Measurements from ENCODE around the gene ADGRL4.

ADGRL4 gene

DNA sequence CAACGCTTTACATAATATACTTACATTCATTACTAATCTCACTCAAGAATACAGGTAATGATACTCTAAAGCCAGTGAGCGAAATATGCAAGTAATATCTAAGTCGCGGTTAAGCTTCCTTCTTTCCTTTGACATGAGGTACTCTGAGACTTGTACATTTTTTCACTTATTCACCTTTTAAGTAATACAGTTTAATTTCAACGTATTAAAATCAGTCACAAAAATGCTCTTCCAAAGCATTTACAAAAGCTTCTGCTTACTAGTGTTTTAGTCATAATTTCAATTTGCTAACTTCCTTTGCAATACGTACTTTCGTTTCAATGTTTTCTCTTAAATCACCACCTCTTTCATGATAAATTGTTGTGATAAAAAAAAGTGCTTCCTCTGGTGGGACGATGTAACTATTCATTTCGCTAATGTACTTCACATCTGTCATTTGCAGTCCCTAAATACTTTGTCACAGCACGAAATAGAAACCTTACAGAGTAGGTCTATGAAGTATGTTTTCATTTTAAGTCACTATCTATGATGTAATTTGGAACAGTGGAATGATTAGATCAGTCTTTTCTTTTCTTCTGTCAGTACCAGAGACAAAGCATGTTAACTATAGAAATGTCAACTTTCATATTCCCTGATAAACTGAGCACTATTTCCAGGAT lies 34.0 kb upstream of the ADGRL4 start:
- H3K36me3 ChIP-seq (ENCODE audit: control insufficient read depth in 1 of 2, insufficient read depth in 2 of 2, low read depth in 1 of 2, low read length in 2 of 2): peaks cover 0 to 2% of the 10 kb centered on the region in 2 experiments
- H2AFZ ChIP-seq (ENCODE audit: low read depth, low read length): no peak overlapping the region
- no peak overlapping the region for H2BK15ac ChIP-seq (ENCODE audit: low read depth, poor library complexity, severe bottlenecking)
- no peak overlapping the region for H4K91ac ChIP-seq (ENCODE audit: low read length)
- no peak overlapping the region for H3K4ac ChIP-seq (ENCODE audit: low read depth in 1 of 2, low read length in 2 of 2)
- no peak overlapping the region for H3K4me2 ChIP-seq (ENCODE audit: low read length, poor library complexity, severe bottlenecking)
- no peak overlapping the region for H2BK120ac ChIP-seq (ENCODE audit: low read depth, low read length)
- no peak overlapping the region for H3K14ac ChIP-seq (ENCODE audit: low read length in 2 of 2)
- H3K4me1 ChIP-seq (ENCODE audit: control insufficient read depth, insufficient read depth, low read depth, low read length): no peaks in the 10 kb centered on the region
- no peak overlapping the region for H3K23ac ChIP-seq (ENCODE audit: low read length in 2 of 2)
- H3K79me1 ChIP-seq (replicated peaks; ENCODE audit: low read length, poor library complexity, severe bottlenecking): no peaks in the 10 kb centered on the region
- H4K8ac ChIP-seq (ENCODE audit: low read length): no peak overlapping the region
- H2AK5ac ChIP-seq (ENCODE audit: low read length, severe bottlenecking): no peak overlapping the region
- peak overlapping the region in 1 of 2 experiments; percentile 79 for H3K4me3 ChIP-seq (ENCODE audit: insufficient read depth in 1 of 2, low read depth in 1 of 2, low read length in 2 of 2)
- H2BK12ac ChIP-seq (ENCODE audit: low read length in 2 of 2): no peak overlapping the region
- H3K27me3 ChIP-seq (ENCODE audit: control insufficient read depth in 1 of 2, insufficient read depth in 1 of 2, low read length in 2 of 2): no peaks in the 10 kb centered on the region
- no peak overlapping the region for H3K18ac ChIP-seq (ENCODE audit: low read depth in 1 of 2, low read length in 2 of 2)
- DNase-seq: no peak
- peaks cover 7% of the 10 kb centered on the region for H3K9me3 ChIP-seq (ENCODE audit: control insufficient read depth, low read length)
- no peak overlapping the region for H3K27ac ChIP-seq (ENCODE audit: low read length, poor library complexity, severe bottlenecking)
- H2BK5ac ChIP-seq (ENCODE audit: low read depth, low read length, poor library complexity, severe bottlenecking): no peak overlapping the region
- peak overlapping the region; percentile 90 for H3K9ac ChIP-seq (ENCODE audit: low read length)
- 96% methylated on average over 5 of the region's 10 CpGs for WGBS

DNA sequence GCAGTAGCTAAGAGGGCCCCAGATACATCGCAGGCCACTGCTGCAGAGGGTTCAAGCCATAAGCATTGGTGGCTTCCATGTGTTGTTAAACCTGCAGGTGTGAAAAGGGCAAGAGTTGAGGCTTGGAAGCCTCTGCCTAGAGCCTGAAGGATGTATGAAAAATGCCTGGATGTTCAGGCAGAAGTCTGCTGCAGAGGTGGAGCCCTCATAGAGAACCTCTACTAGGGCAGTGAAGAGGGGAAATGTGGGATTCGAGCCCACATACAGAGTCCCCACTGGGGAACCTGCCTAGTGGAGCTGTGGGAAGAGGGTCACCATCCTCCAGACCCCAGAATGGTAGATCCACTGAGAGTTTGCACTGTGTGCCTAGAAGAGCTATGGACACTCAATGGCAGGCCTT lies 30.6 kb upstream of the ADGRL4 start:
- no peak overlapping the region for H3K4me3 ChIP-seq (ENCODE audit: insufficient read depth in 1 of 2, low read depth in 1 of 2, low read length in 2 of 2)
- H2BK15ac ChIP-seq (ENCODE audit: low read depth, poor library complexity, severe bottlenecking): no peak overlapping the region
- H3K36me3 ChIP-seq (ENCODE audit: control insufficient read depth in 1 of 2, insufficient read depth in 2 of 2, low read depth in 1 of 2, low read length in 2 of 2): no peaks in the 10 kb centered on the region
- no peak overlapping the region for H2BK120ac ChIP-seq (ENCODE audit: low read depth, low read length)
- H2AFZ ChIP-seq (ENCODE audit: low read depth, low read length): no peak overlapping the region
- 86% methylated on average over 2 of the region's 2 CpGs for WGBS
- no peak overlapping the region for H2AK5ac ChIP-seq (ENCODE audit: low read length, severe bottlenecking)
- no peak overlapping the region for H3K18ac ChIP-seq (ENCODE audit: low read depth in 1 of 2, low read length in 2 of 2)
- no peak overlapping the region for H2BK5ac ChIP-seq (ENCODE audit: low read depth, low read length, poor library complexity, severe bottlenecking)
- no peak overlapping the region for H3K27ac ChIP-seq (ENCODE audit: low read length, poor library complexity, severe bottlenecking)
- no peak overlapping the region for H2BK12ac ChIP-seq (ENCODE audit: low read length in 2 of 2)
- no peak overlapping the region for H3K4ac ChIP-seq (ENCODE audit: low read depth in 1 of 2, low read length in 2 of 2)
- H3K4me2 ChIP-seq (ENCODE audit: low read length, poor library complexity, severe bottlenecking): no peak overlapping the region
- H3K4me1 ChIP-seq (ENCODE audit: control insufficient read depth, insufficient read depth, low read depth, low read length): no peaks in the 10 kb centered on the region
- H3K14ac ChIP-seq (ENCODE audit: low read length in 2 of 2): no peak overlapping the region
- peaks cover 7% of the 10 kb centered on the region for H3K9me3 ChIP-seq (ENCODE audit: control insufficient read depth, low read length)
- H4K91ac ChIP-seq (ENCODE audit: low read length): no peak overlapping the region
- H3K27me3 ChIP-seq (ENCODE audit: control insufficient read depth in 1 of 2, insufficient read depth in 1 of 2, low read length in 2 of 2): no peaks in the 10 kb centered on the region
- H3K79me1 ChIP-seq (replicated peaks; ENCODE audit: low read length, poor library complexity, severe bottlenecking): no peaks in the 10 kb centered on the region
- no peak overlapping the region for H3K23ac ChIP-seq (ENCODE audit: low read length in 2 of 2)
- no peak for DNase-seq
- H3K9ac ChIP-seq (ENCODE audit: low read length): no peak overlapping the region
- H4K8ac ChIP-seq (ENCODE audit: low read length): no peak overlapping the region

DNA sequence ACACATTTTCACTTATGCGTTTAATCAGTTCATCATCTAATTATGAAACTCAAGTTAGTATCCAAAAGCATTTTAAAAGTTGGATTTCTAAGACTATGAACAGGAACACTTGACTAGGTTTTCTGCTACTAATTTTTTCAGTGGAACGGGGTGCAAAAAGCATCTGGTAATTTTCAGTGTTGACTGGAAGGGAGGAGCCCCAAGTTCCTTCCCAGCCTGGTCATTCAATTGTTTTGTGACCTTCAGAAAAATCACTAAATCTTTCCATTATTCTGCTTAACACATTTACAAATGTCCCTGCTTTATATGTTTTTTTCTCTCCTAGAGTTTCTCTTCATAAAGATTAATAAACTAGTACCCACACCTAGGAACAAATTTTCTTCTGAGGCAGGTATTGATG lies 6.0 kb upstream of the ADGRL4 start:
- no peaks in the 10 kb centered on the region for H3K36me3 ChIP-seq (ENCODE audit: control insufficient read depth in 1 of 2, insufficient read depth in 2 of 2, low read depth in 1 of 2, low read length in 2 of 2)
- H3K79me1 ChIP-seq (replicated peaks; ENCODE audit: low read length, poor library complexity, severe bottlenecking): no peaks in the 10 kb centered on the region
- WGBS: 100% methylated on average over 1 of the region's 2 CpGs
- H3K4ac ChIP-seq (ENCODE audit: low read depth in 1 of 2, low read length in 2 of 2): no peak overlapping the region
- no peak overlapping the region for H4K91ac ChIP-seq (ENCODE audit: low read length)
- no peak overlapping the region for H2BK15ac ChIP-seq (ENCODE audit: low read depth, poor library complexity, severe bottlenecking)
- H3K4me2 ChIP-seq (ENCODE audit: low read length, poor library complexity, severe bottlenecking): no peak overlapping the region
- no peaks in the 10 kb centered on the region for H3K9me3 ChIP-seq (ENCODE audit: control insufficient read depth, low read length)
- no peak for DNase-seq
- H2BK12ac ChIP-seq (ENCODE audit: low read length in 2 of 2): no peak overlapping the region
- H2AK5ac ChIP-seq (ENCODE audit: low read length, severe bottlenecking): no peak overlapping the region
- no peak overlapping the region for H2BK120ac ChIP-seq (ENCODE audit: low read depth, low read length)
- no peaks in the 10 kb centered on the region for H3K27me3 ChIP-seq (ENCODE audit: control insufficient read depth in 1 of 2, insufficient read depth in 1 of 2, low read length in 2 of 2)
- no peak overlapping the region for H3K18ac ChIP-seq (ENCODE audit: low read depth in 1 of 2, low read length in 2 of 2)
- no peak overlapping the region for H3K27ac ChIP-seq (ENCODE audit: low read length, poor library complexity, severe bottlenecking)
- no peaks in the 10 kb centered on the region for H3K4me1 ChIP-seq (ENCODE audit: control insufficient read depth, insufficient read depth, low read depth, low read length)
- H3K4me3 ChIP-seq (ENCODE audit: insufficient read depth in 1 of 2, low read depth in 1 of 2, low read length in 2 of 2): no peak overlapping the region
- H3K9ac ChIP-seq (ENCODE audit: low read length): no peak overlapping the region
- H3K14ac ChIP-seq (ENCODE audit: low read length in 2 of 2): no peak overlapping the region
- H2BK5ac ChIP-seq (ENCODE audit: low read depth, low read length, poor library complexity, severe bottlenecking): no peak overlapping the region
- H2AFZ ChIP-seq (ENCODE audit: low read depth, low read length): no peak overlapping the region
- H3K23ac ChIP-seq (ENCODE audit: low read length in 2 of 2): no peak overlapping the region
- no peak overlapping the region for H4K8ac ChIP-seq (ENCODE audit: low read length)

DNA sequence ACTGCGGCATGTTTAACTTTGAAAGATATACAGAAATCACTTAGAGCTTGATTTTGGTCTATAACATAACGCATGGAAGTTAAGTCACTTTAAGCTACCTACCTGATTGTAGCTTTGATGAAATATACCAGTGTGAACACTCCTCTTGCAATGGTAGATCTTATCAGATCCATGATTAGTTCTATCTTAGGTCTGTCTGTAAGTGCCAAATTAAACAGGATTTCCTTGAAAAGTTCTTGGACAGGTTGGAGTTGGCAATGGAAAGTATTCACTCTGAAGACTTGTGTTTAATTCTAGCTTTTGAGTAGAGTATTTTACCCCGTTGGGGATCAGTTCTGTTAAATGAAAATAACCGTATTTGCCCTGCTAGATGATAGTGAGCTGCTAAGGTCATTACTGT lies 4.1 kb upstream of the ADGRL4 start:
- Histone ChIP-seq H4K91ac (ENCODE audit: low read length) (no peak overlapping the region), H2BK12ac (ENCODE audit: low read length in 2 of 2) (no peak overlapping the region), H3K4me3 (ENCODE audit: insufficient read depth in 1 of 2, low read depth in 1 of 2, low read length in 2 of 2) (no peak overlapping the region), H3K36me3 (ENCODE audit: control insufficient read depth in 1 of 2, insufficient read depth in 2 of 2, low read depth in 1 of 2, low read length in 2 of 2) (no peaks in the 10 kb centered on the region), H3K27me3 (ENCODE audit: control insufficient read depth in 1 of 2, insufficient read depth in 1 of 2, low read length in 2 of 2) (no peaks in the 10 kb centered on the region), H3K14ac (ENCODE audit: low read length in 2 of 2) (no peak overlapping the region), H4K8ac (ENCODE audit: low read length) (no peak overlapping the region), H3K4me2 (ENCODE audit: low read length, poor library complexity, severe bottlenecking) (no peak overlapping the region), H3K18ac (ENCODE audit: low read depth in 1 of 2, low read length in 2 of 2) (no peak overlapping the region), H3K9me3 (ENCODE audit: control insufficient read depth, low read length) (no peaks in the 10 kb centered on the region), H2BK120ac (ENCODE audit: low read depth, low read length) (no peak overlapping the region), H2AK5ac (ENCODE audit: low read length, severe bottlenecking) (no peak overlapping the region), H2BK5ac (ENCODE audit: low read depth, low read length, poor library complexity, severe bottlenecking) (no peak overlapping the region), H2BK15ac (ENCODE audit: low read depth, poor library complexity, severe bottlenecking) (no peak overlapping the region), H3K9ac (ENCODE audit: low read length) (no peak overlapping the region), H3K23ac (ENCODE audit: low read length in 2 of 2) (no peak overlapping the region), H3K79me1 (replicated peaks; ENCODE audit: low read length, poor library complexity, severe bottlenecking) (no peaks in the 10 kb centered on the region), H3K4me1 (ENCODE audit: control insufficient read depth, insufficient read depth, low read depth, low read length) (peaks cover 4% of the 10 kb centered on the region), H3K27ac (ENCODE audit: low read length, poor library complexity, severe bottlenecking) (no peak overlapping the region), H3K4ac (ENCODE audit: low read depth in 1 of 2, low read length in 2 of 2) (no peak overlapping the region), H2AFZ (ENCODE audit: low read depth, low read length) (no peak overlapping the region)
- no CpG with 5 or more reads among the region's 4 CpGs for WGBS
- DNase-seq: no peak

All from mesenchymal stem cell (in vitro differentiated cells and primary cell).